Measurements from ENCODE around the gene GCNA.

DNA sequence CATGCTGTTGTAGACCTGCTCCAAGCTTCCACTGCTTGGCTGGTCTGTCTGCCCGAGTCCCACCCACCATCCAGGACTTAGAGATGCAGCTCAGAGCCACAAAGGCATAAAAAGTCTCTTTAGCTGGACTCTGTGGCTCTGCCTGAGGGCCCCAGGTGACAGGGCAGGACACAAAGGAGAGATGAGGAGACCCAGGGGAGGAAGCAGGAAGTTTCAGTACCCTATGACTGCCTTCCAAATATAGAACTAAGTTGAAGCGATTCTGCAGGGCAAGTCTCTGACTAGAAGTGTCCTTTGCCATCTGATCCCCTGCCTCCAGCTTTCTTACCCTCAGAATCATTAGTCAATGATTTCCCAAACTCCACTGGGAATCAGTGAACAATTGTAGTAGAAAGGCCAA lies 51.2 kb downstream of the GCNA start:
- TF ChIP-seq, protein P1, sequence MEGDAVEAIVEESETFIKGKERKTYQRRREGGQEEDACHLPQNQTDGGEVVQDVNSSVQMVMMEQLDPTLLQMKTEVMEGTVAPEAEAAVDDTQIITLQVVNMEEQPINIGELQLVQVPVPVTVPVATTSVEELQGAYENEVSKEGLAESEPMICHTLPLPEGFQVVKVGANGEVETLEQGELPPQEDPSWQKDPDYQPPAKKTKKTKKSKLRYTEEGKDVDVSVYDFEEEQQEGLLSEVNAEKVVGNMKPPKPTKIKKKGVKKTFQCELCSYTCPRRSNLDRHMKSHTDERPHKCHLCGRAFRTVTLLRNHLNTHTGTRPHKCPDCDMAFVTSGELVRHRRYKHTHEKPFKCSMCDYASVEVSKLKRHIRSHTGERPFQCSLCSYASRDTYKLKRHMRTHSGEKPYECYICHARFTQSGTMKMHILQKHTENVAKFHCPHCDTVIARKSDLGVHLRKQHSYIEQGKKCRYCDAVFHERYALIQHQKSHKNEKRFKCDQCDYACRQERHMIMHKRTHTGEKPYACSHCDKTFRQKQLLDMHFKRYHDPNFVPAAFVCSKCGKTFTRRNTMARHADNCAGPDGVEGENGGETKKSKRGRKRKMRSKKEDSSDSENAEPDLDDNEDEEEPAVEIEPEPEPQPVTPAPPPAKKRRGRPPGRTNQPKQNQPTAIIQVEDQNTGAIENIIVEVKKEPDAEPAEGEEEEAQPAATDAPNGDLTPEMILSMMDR (IDR thresholded peaks at IDR 0.05) = no peak
- TF ChIP-seq RFX5 (IDR thresholded peaks at IDR 0.05) = no peak
- no peak for TF ChIP-seq RNF2 (IDR thresholded peaks at IDR 0.05; ENCODE audit: borderline replicate concordance, low read depth)
- TF ChIP-seq EP300 (IDR thresholded peaks at IDR 0.05) = no peak
- TF ChIP-seq RCOR1 (IDR thresholded peaks at IDR 0.05; ENCODE audit: low read depth, low read length) = no peak
- no peak for TF ChIP-seq RAD21 (conservative IDR thresholded peaks at IDR 0.05 in 1 of 2, IDR thresholded peaks at IDR 0.05 in 1 of 2)
- TF ChIP-seq, protein P2, sequence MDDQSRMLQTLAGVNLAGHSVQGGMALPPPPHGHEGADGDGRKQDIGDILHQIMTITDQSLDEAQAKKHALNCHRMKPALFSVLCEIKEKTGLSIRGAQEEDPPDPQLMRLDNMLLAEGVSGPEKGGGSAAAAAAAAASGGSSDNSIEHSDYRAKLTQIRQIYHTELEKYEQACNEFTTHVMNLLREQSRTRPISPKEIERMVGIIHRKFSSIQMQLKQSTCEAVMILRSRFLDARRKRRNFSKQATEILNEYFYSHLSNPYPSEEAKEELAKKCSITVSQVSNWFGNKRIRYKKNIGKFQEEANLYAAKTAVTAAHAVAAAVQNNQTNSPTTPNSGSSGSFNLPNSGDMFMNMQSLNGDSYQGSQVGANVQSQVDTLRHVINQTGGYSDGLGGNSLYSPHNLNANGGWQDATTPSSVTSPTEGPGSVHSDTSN (IDR thresholded peaks at IDR 0.05) = no peak
- no peak for TF ChIP-seq PHF8 (IDR thresholded peaks at IDR 0.05; ENCODE audit: borderline replicate concordance, low read depth)
- TF ChIP-seq, protein P3, sequence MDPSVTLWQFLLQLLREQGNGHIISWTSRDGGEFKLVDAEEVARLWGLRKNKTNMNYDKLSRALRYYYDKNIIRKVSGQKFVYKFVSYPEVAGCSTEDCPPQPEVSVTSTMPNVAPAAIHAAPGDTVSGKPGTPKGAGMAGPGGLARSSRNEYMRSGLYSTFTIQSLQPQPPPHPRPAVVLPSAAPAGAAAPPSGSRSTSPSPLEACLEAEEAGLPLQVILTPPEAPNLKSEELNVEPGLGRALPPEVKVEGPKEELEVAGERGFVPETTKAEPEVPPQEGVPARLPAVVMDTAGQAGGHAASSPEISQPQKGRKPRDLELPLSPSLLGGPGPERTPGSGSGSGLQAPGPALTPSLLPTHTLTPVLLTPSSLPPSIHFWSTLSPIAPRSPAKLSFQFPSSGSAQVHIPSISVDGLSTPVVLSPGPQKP (IDR thresholded peaks at IDR 0.05; ENCODE audit: low read depth, low read length) = no peak
- no peak for TF ChIP-seq CBX8 (IDR thresholded peaks at IDR 0.05)
- TF ChIP-seq POLR2A (IDR thresholded peaks at IDR 0.05; ENCODE audit: low read length) = no peak
